Endothelial cell of umbilical vein (primary cell): ENCODE data around the gene ELAC1. TPM values are rescaled to one million over a fixed set of nuclear protein-coding genes. Genes with fewer than 3 reads are reported as not detected.

Source experiments
- BruUV-seq: library from RNA; stranded (reverse); fragments of 400-500 nt; replicated peaks from 2 replicates; lab custom pipeline; 2021; lab: Mats Ljungman, UMichigan
- CTCF ChIA-PET: fragments of 300-600, 350-600 bp; sonication (Branson Sonifier 250); formaldehyde crosslinking; loops from one replicate; lab custom pipeline; 2021; ENCODE audit warnings: antibody characterized with exemption, inconsistent platforms; lab: Charles Lee
- POLR2A ChIA-PET: fragments of 300-600, 350-600 bp; sonication (Branson Sonifier 250); formaldehyde crosslinking; loops from one replicate; lab custom pipeline; 2021; ENCODE audit warnings: antibody characterized with exemption, inconsistent platforms; lab: Charles Lee
- DNase-seq: peaks from one replicate; pipeline ENCODE4 v3.0.0-alpha.2; 2011; ENCODE audit warnings: low read depth, low spot score
- FAIRE-seq: peaks from 2 replicates; lab custom pipeline; 2011; peaks lifted over from hg19 to GRCh38; lab: Jason Lieb, UNC
- H2AFZ ChIP-seq: 2 replicates; pipeline ENCODE4 v1.6.0; 2012; ENCODE audit warnings: low read depth, low read length, control low read depth, inconsistent platforms
- H3K27ac ChIP-seq: 2 replicates; pipeline ENCODE4 v1.5.1; 2011; ENCODE audit warnings: low read depth, mild to moderate bottlenecking, control low read depth, low read length, moderate library complexity; ENCODE audit not compliant: insufficient read depth
- H3K27me3 ChIP-seq, 2 experiments: 2 replicates each; pipeline versions ENCODE4 v1.6.0 to v1.6.1; 2011; ENCODE audit warnings: low read length in 2 of 2, mixed read lengths in 1 of 2; ENCODE audit not compliant: control insufficient read depth in 2 of 2, insufficient read depth in 2 of 2
- H3K36me3 ChIP-seq, 2 experiments: 2 replicates in 1 of 2; 3 replicates in 1 of 2; pipeline ENCODE4 v1.5.1; 2011; ENCODE audit warnings: low read length in 2 of 2, mild to moderate bottlenecking in 1 of 2, moderate library complexity in 1 of 2; ENCODE audit not compliant: control insufficient read depth in 2 of 2, insufficient read depth in 2 of 2; ENCODE audit errors: extremely low read depth in 1 of 2
- H3K4me1 ChIP-seq: 3 replicates; pipeline ENCODE4 v1.5.1; 2011; ENCODE audit warnings: mild to moderate bottlenecking, low read length; ENCODE audit not compliant: control insufficient read depth, insufficient read depth; ENCODE audit errors: extremely low read depth
- H3K4me2 ChIP-seq: 2 replicates; pipeline ENCODE4 v1.6.1; 2011; ENCODE audit warnings: low read length, control low read depth, mixed read lengths; ENCODE audit not compliant: insufficient read depth
- H3K4me3 ChIP-seq, 3 experiments: fragments of 200-600 bp in 1 of 3; sonication (generic), shearing (Covaris generic) in 1 of 3; replicated peaks in 1 of 3; 2 replicates each; pipeline ENCODE4 v1.5.1; 2011 to 2016; ENCODE audit warnings: control low read depth in 3 of 3, low read length in 3 of 3, mild to moderate bottlenecking in 2 of 3, inconsistent platforms in 1 of 3, low read depth in 1 of 3, moderate library complexity in 1 of 3; ENCODE audit not compliant: insufficient read depth in 1 of 3
- H3K79me2 ChIP-seq: 2 replicates; pipeline ENCODE4 v1.6.0; 2012; ENCODE audit warnings: low read length, inconsistent platforms; ENCODE audit not compliant: control insufficient read depth, insufficient read depth
- H3K9ac ChIP-seq: replicated peaks from 2 replicates; pipeline ENCODE3; 2011; ENCODE audit warnings: low read length, control low read depth; ENCODE audit not compliant: insufficient read depth; ENCODE audit errors: extremely low read depth
- H3K9me1 ChIP-seq: replicated peaks from 3 replicates; pipeline ENCODE4 v1.6.0; 2011; ENCODE audit warnings: mild to moderate bottlenecking, low read length; ENCODE audit not compliant: control insufficient read depth, insufficient read depth; ENCODE audit errors: extremely low read depth
- H3K9me3 ChIP-seq: replicated peaks from 2 replicates; pipeline ENCODE4 v1.5.1; 2012; ENCODE audit warnings: low read length, inconsistent platforms; ENCODE audit not compliant: control insufficient read depth, insufficient read depth
- H4K20me1 ChIP-seq: replicated peaks from 2 replicates; pipeline ENCODE3; 2011; ENCODE audit warnings: mild to moderate bottlenecking, low read length; ENCODE audit not compliant: control insufficient read depth, insufficient read depth; ENCODE audit errors: extremely low read depth
- CTCF ChIP-seq, 2 donors: IDR thresholded peaks; 1 replicate in 1 of 2; 2 replicates in 1 of 2; pipeline ENCODE4 v1.5.1; 2011; ENCODE audit warnings: low read length in 2 of 2, mild to moderate bottlenecking in 2 of 2, moderate library complexity in 2 of 2, control low read depth in 1 of 2, inconsistent platforms in 1 of 2, low read depth in 1 of 2; ENCODE audit not compliant: insufficient read depth in 1 of 2; ENCODE audit errors: extremely low read depth in 1 of 2
- EZH2 ChIP-seq: IDR thresholded peaks from 2 replicates; pipeline ENCODE4 v1.6.1; 2012; ENCODE audit warnings: borderline replicate concordance, low read depth, mild to moderate bottlenecking, moderate library complexity, low read length, inconsistent platforms; ENCODE audit not compliant: severe bottlenecking
- FOS ChIP-seq: IDR thresholded peaks from 2 replicates; pipeline ENCODE4 v1.6.1; 2011; ENCODE audit warnings: mild to moderate bottlenecking, low read length, moderate library complexity, borderline replicate concordance; ENCODE audit not compliant: insufficient read depth
- GATA2 ChIP-seq: IDR thresholded peaks from 2 replicates; pipeline ENCODE4 v1.7.0; 2011; ENCODE audit warnings: low read depth, mild to moderate bottlenecking, moderate library complexity, mixed read lengths, low read length; ENCODE audit not compliant: insufficient read length, insufficient read depth
- JUN ChIP-seq: IDR thresholded peaks from 2 replicates; pipeline ENCODE4 v1.6.1; 2011; ENCODE audit warnings: borderline replicate concordance, low read depth; ENCODE audit not compliant: insufficient read length, insufficient read depth
- MAX ChIP-seq: IDR thresholded peaks from 2 replicates; pipeline ENCODE4 v1.6.1; 2011; ENCODE audit not compliant: insufficient read depth, insufficient read length
- MYC ChIP-seq: IDR thresholded peaks from one replicate; pipeline ENCODE4 v1.6.1; 2011; ENCODE audit warnings: mild to moderate bottlenecking, low read depth, low read length
- POLR2A ChIP-seq: IDR thresholded peaks from 2 replicates; pipeline ENCODE4 v1.6.1; 2012; ENCODE audit warnings: low read depth, mild to moderate bottlenecking, control low read depth, low read length
- POLR2AphosphoS5 ChIP-seq: IDR thresholded peaks from 2 replicates; pipeline ENCODE4 v1.6.1; 2012; ENCODE audit warnings: low read depth, mild to moderate bottlenecking, control low read depth, low read length, moderate library complexity; ENCODE audit not compliant: insufficient read depth
- dilution Hi-C: fragments of 300-500 bp; cut with MboI; formaldehyde crosslinking; loops from one replicate; pipeline ENCODE4 v1.15.0; 2019; ENCODE audit warnings: low sequenced_read_pairs; ENCODE audit not compliant: extremely low pct_ligation_motif_present
- intact Hi-C: fragments of 100-400 bp; cut with micrococcal nuclease; formaldehyde crosslinking; loops from one replicate; pipeline ENCODE4 v1.10.0; 2022
- polyA plus RNA-seq, 4 experiments: library from polyadenylated mRNA; depleted of rRNA in 3 of 4; stranded (reverse) in 3 of 4; unstranded in 1 of 4; fragments of >200 nt; gene quantifications; 2 replicates each; pipeline versions ENCODE4 v1.2.1 to v1.2.3, GENCODE V29; 2011 to 2012; ENCODE audit warnings: missing spikeins in 1 of 4
- total RNA-seq: library from RNA; stranded (reverse); gene quantifications from 2 replicates; pipeline ENCODE4 v1.2.3, GENCODE V29; 2021

Gene ELAC1
- total and polyA plus RNA-seq, 2 donors (not counting 3 experiments of a cell fraction or from before 2014, with no cell fraction given): 3.6 to 7.6 TPM

GRCh38 chr18:50981381-50981780, 13.5 kb downstream of the ELAC1 start:
- H3K9me1 ChIP-seq: no peaks in the 10 kb centered on the region
- no peak overlapping the region for H3K4me3 ChIP-seq
- no TSS peak for BruUV-seq
- dilution Hi-C loops (no loop called here), intact Hi-C loops (no loop called here)
- H4K20me1 ChIP-seq: no peaks in the 10 kb centered on the region
- no peak overlapping the region for H2AFZ ChIP-seq
- no peak for DNase-seq
- H3K36me3 ChIP-seq: peaks cover 0 to 2% of the 10 kb centered on the region in 2 experiments
- ChIA-PET CTCF (no interaction called here), POLR2A (no interaction called here)
- TF ChIP-seq CTCF (IDR thresholded peaks at IDR 0.05; ENCODE audit: extremely low read depth in 1 of 2, insufficient read depth in 1 of 2, low read depth in 1 of 2, low read length in 2 of 2): no peak
- no peak for TF ChIP-seq POLR2AphosphoS5
- no peak overlapping the region for H3K9ac ChIP-seq
- H3K27ac ChIP-seq: no peak overlapping the region
- H3K4me2 ChIP-seq: no peak overlapping the region
- H3K4me1 ChIP-seq: no peaks in the 10 kb centered on the region
- no peaks in the 10 kb centered on the region for H3K27me3 ChIP-seq
- H3K79me2 ChIP-seq: no peaks in the 10 kb centered on the region
- no peaks in the 10 kb centered on the region for H3K9me3 ChIP-seq
- FAIRE-seq: no peak

- POLR2A ChIA-PET: no interaction called here
- intact Hi-C loops: no loop called here
These were observed 14.4 kb downstream of the ELAC1 start for GRCh38 chr18:50982086-50982801.

More at GRCh38 chr18:50982086-50982801, 14.4 kb downstream of the ELAC1 start:
- Histone ChIP-seq H3K9me3 (no peaks in the 10 kb centered on the region), H2AFZ (no peak overlapping the region), H3K36me3 (peaks cover 0 to 3% of the 10 kb centered on the region in 2 experiments), H3K9me1 (no peaks in the 10 kb centered on the region), H3K27ac (no peak overlapping the region), H4K20me1 (no peaks in the 10 kb centered on the region), H3K4me1 (no peaks in the 10 kb centered on the region), H3K27me3 (no peaks in the 10 kb centered on the region), H3K79me2 (no peaks in the 10 kb centered on the region), H3K9ac (no peak overlapping the region), H3K4me3 (no peak overlapping the region), H3K4me2 (no peak overlapping the region)
- dilution Hi-C loops: no loop called here
- CTCF ChIA-PET: no interaction called here
- no TSS peak for BruUV-seq
- TF ChIP-seq CTCF (IDR thresholded peaks at IDR 0.05; ENCODE audit: extremely low read depth in 1 of 2, insufficient read depth in 1 of 2, low read depth in 1 of 2, low read length in 2 of 2) (no peak), POLR2AphosphoS5 (no peak), EZH2 (no peak), JUN (no peak), GATA2 (no peak), FOS (no peak), MAX (no peak), POLR2A (no peak), MYC (no peak)
- FAIRE-seq (no peak), DNase-seq (no peak)
